ENCODE results near the gene PHACTR1. TPM values are rescaled to one million over a fixed set of nuclear protein-coding genes. Genes with fewer than 3 reads are reported as not detected.

The PHACTR1 gene
- total RNA-seq, 1 experiment from 2014 or later, result 2.6 TPM

- no peak for DNase-seq (ENCODE audit: low spot score)
- no peaks in the 10 kb centered on the region for H3K9me3 ChIP-seq (ENCODE audit: low read depth, low read length, poor library complexity, severe bottlenecking)
- intact Hi-C loops (cut with micrococcal nuclease; ENCODE audit: unreplicated experiment), result no loop called here
- POLR2A ChIA-PET (ENCODE audit: low non-redundant PET), result no interaction called here
- no TSS peak for BruUV-seq (replicated peaks)
- no peak overlapping the region for H3K4me3 ChIP-seq (ENCODE audit: low read depth, low read length, poor library complexity, severe bottlenecking)
- TF ChIP-seq CTCF (conservative IDR thresholded peaks at IDR 0.05; ENCODE audit: low read depth, low read length) (no peak), EZH2 (IDR thresholded peaks at IDR 0.05; ENCODE audit: borderline replicate concordance, low read depth, low read length, poor library complexity, severe bottlenecking) (no peak)
- no peaks in the 10 kb centered on the region for H3K27me3 ChIP-seq (replicated peaks; ENCODE audit: insufficient read depth, low read depth, low read length, poor library complexity)
- H3K4me1 ChIP-seq (ENCODE audit: insufficient read depth, low read length, poor library complexity, severe bottlenecking), result no peaks in the 10 kb centered on the region
- no peaks in the 10 kb centered on the region for H3K36me3 ChIP-seq (ENCODE audit: insufficient read depth, low read length, poor library complexity, severe bottlenecking)
- CTCF ChIA-PET, result no interaction called here
- no peak overlapping the region for H3K27ac ChIP-seq (ENCODE audit: low read depth, low read length, poor library complexity, severe bottlenecking)
Observed at GRCh38 chr6:13256266-13257001, 539.9 kb downstream of the PHACTR1 start.

GRCh38 chr6:13259393-13259792, 542.8 kb downstream of the PHACTR1 start:
- no peak for DNase-seq (ENCODE audit: low spot score)
- Histone ChIP-seq H3K4me3 (ENCODE audit: low read depth, low read length, poor library complexity, severe bottlenecking) (no peak overlapping the region), H3K9me3 (ENCODE audit: low read depth, low read length, poor library complexity, severe bottlenecking) (no peaks in the 10 kb centered on the region), H3K4me1 (ENCODE audit: insufficient read depth, low read length, poor library complexity, severe bottlenecking) (no peaks in the 10 kb centered on the region), H3K27me3 (replicated peaks; ENCODE audit: insufficient read depth, low read depth, low read length, poor library complexity) (no peaks in the 10 kb centered on the region), H3K36me3 (ENCODE audit: insufficient read depth, low read length, poor library complexity, severe bottlenecking) (no peaks in the 10 kb centered on the region), H3K27ac (ENCODE audit: low read depth, low read length, poor library complexity, severe bottlenecking) (no peak overlapping the region)
- ChIA-PET CTCF (no interaction called here), POLR2A (ENCODE audit: low non-redundant PET) (no interaction called here)
- intact Hi-C loops (cut with micrococcal nuclease; ENCODE audit: unreplicated experiment), result no loop called here
- TF ChIP-seq CTCF (conservative IDR thresholded peaks at IDR 0.05; ENCODE audit: low read depth, low read length) (no peak), EZH2 (IDR thresholded peaks at IDR 0.05; ENCODE audit: borderline replicate concordance, low read depth, low read length, poor library complexity, severe bottlenecking) (no peak)
- no TSS peak for BruUV-seq (replicated peaks)

GRCh38 chr6:13260101-13260598, 543.6 kb downstream of the PHACTR1 start:
- ChIA-PET POLR2A (ENCODE audit: low non-redundant PET) (no interaction called here), CTCF (no interaction called here)
- intact Hi-C loops (cut with micrococcal nuclease; ENCODE audit: unreplicated experiment), result no loop called here
- Histone ChIP-seq H3K36me3 (ENCODE audit: insufficient read depth, low read length, poor library complexity, severe bottlenecking) (no peaks in the 10 kb centered on the region), H3K9me3 (ENCODE audit: low read depth, low read length, poor library complexity, severe bottlenecking) (no peaks in the 10 kb centered on the region), H3K4me1 (ENCODE audit: insufficient read depth, low read length, poor library complexity, severe bottlenecking) (no peaks in the 10 kb centered on the region), H3K27ac (ENCODE audit: low read depth, low read length, poor library complexity, severe bottlenecking) (no peak overlapping the region), H3K27me3 (replicated peaks; ENCODE audit: insufficient read depth, low read depth, low read length, poor library complexity) (no peaks in the 10 kb centered on the region), H3K4me3 (ENCODE audit: low read depth, low read length, poor library complexity, severe bottlenecking) (no peak overlapping the region)
- TF ChIP-seq CTCF (conservative IDR thresholded peaks at IDR 0.05; ENCODE audit: low read depth, low read length), result no peak
- TF ChIP-seq EZH2 (IDR thresholded peaks at IDR 0.05; ENCODE audit: borderline replicate concordance, low read depth, low read length, poor library complexity, severe bottlenecking), result no peak
- BruUV-seq (replicated peaks), result no TSS peak
- DNase-seq (ENCODE audit: low spot score), result no peak
